PC-9 (cell line): ENCODE results near the gene ADAMTSL4.

Source experiments
- EZH2 ChIP-seq: fragments of 200-600 bp; sonication (generic); IDR thresholded peaks from 2 replicates; pipeline ENCODE4 v1.8.0; 2017; ENCODE audit warnings: antibody characterized with exemption, low read depth
- TF ChIP-seq, protein P1 (sequence below): fragments of 200-600 bp; sonication (generic); conservative IDR thresholded peaks from 2 replicates; pipeline ENCODE4 v1.6.1; 2017; ENCODE audit warnings: mixed run types, antibody characterized with exemption, mild to moderate bottlenecking, moderate library complexity

DNA sequence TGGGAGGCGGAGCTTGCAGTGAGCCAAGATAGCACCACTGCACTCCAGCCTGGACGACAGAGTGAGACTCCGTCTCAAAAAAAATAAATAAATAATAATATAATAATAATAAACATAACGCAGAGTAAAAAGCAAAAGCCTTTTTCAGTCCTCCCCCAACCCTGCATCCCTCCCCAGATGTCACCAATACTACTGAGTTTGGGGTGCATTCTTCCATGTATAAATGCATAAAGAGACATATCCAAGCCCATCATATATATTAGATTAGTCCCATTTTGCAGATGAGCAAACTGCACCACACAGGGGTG is 930 bp upstream of the ADAMTSL4 start:
- TF ChIP-seq, protein P1, sequence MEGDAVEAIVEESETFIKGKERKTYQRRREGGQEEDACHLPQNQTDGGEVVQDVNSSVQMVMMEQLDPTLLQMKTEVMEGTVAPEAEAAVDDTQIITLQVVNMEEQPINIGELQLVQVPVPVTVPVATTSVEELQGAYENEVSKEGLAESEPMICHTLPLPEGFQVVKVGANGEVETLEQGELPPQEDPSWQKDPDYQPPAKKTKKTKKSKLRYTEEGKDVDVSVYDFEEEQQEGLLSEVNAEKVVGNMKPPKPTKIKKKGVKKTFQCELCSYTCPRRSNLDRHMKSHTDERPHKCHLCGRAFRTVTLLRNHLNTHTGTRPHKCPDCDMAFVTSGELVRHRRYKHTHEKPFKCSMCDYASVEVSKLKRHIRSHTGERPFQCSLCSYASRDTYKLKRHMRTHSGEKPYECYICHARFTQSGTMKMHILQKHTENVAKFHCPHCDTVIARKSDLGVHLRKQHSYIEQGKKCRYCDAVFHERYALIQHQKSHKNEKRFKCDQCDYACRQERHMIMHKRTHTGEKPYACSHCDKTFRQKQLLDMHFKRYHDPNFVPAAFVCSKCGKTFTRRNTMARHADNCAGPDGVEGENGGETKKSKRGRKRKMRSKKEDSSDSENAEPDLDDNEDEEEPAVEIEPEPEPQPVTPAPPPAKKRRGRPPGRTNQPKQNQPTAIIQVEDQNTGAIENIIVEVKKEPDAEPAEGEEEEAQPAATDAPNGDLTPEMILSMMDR = no peak
- TF ChIP-seq EZH2 = no peak
